Measurements from ENCODE around the gene TEX26.
"Not testable (repeated sequence)": the region's sequence is repeated elsewhere in the genome, so short reads cannot be mapped to it uniquely, and the experiment has no call there.

The TEX26 gene

DNA sequence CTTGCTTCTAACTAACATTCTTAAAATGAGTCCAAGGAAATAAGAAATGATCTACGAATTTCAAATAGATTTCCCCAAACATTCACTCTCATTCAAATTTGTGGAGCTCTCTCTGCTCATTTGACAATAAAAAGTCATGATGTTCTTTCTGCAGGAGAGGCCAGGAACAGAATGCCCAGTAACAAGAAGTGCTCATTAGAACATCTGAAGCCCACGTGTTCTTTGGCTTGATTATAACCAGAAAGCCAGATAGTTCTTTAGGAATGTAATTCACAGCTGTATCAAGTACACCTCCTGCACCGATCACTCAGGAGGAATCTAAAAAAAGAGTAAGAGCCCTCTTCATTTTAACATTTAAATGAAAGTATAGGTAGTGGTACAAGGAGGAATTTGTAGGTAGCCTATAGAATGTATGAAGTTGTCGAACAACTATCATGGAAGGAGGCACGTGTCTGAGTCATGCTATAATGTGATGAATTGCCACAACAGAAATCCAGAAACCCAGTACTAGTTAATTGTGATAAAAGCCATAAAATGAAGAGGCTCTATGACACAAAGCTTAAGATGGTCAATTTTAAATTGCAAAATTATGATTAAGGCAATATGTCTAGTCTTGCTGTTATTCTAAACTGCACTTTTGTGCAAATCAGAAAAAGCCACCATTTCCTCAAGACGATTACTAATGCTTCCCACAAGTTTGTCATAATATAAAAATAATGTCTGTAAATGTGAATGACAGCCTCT lies 13.6 kb upstream of the TEX26 start:
- DNase-seq, result no peak

DNA sequence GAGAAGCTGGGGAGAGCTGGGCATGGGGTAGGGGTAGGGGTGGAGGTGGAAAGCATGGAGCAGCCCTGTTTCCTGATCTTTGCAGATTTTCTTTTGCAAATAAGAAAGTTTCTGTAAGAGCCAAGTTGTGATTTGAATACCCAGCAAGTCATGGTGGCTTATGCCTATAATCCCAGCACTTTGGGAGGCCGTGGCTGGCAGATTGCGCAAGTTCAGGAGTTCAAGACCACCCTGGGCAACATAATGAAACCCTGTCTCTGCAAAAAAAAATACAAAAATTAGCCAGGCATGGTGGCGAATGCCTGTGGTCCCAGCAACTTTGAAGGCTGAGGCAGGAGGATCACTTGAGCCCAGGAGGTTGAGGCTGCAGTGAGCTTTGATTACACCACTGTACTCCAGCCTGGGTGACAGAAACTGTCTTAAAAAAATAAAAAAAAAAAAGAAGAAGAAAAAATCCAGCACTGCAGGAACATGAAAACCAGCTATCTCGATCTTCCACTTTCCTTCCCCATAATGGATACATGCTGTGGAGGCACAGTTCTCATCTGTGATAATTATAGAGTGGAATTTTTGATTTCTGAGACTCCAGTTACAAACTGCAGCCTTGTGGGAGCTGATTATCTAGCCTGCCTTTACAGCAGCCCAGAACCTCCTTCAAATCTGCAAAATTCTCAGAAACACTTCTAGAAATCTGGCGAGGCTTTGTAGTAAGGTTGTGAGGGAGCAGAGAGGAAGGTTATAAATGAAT lies 12.1 kb upstream of the TEX26 start:
- DNase-seq, result no peak

DNA sequence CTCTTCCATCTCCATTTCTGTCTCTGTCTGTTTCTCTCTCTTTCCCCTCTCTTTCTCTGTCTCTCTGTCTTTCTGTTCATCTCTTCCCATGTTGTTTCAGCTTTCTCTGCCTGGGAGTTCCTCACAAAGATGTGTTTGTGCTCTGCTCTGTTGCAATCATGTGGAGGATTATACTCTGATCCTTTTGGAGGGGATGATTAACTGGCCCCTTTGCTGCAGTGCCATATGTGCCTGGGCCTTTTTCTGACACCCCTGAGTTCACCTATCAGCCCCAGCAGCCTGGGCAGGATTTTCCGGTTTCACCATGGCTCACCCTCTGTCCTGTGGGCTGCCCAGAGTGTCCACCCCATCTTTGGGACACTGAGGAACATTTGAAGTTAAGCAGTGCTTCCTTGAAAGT lies 9.0 kb upstream of the TEX26 start:
- DNase-seq, result no peak

DNA sequence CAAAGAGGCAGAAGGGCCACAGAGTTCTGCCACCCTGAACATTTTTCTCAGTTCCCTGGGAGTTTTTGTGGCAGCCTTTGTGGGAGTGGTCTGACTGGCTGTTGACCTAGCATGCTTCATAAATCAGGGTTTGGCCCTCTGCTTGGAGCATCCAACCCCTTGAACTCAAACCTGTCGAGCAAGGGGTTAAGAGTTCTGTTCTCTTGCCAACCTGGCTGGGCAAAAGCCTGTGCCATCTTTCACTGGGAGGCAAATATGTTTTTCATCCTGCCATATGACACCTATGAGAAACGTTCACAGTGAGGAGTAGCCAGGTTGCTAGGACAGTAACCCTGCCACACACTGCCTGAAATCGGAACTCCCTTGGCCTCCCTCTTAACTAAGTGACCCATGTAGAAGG lies 7.7 kb upstream of the TEX26 start:
- DNase-seq, result no peak

DNA sequence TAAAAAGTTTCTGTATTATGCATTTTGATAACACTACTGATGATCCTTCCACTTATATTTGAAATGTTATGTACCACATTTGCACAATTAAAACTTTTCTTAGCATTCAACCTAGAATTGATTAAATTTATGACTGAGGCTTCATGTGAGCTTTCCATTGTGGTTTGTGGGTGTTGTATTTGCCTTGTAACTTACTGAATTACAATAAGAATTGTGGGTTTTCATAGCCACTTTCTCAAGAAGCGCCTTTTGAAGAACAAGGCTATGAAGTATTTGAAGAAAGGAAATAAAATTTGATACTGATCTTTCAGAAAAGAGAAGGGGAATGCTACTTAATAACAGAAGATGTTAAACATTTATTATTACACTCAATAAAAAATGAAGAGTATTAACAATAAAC lies 7.0 kb upstream of the TEX26 start:
- no peak for DNase-seq

DNA sequence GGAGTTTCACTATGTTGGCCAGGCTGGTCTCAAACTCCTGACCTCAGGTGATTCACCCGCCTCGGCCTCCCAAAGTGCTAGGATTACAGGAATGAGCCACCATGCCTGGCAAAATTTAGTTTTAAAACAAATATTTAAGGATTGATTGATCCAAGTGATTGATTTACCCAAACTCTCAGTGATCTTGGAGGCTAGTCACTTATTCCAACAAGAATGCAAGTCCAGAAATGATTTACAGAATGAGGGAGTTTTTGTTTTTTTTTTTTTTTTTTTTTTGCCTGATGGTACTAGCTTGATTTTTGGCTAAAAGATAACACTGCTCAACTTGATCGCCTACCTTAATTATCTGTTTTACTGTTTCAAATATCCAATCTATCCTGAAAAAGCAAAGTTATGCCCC lies 5.7 kb upstream of the TEX26 start:
- no peak for DNase-seq

DNA sequence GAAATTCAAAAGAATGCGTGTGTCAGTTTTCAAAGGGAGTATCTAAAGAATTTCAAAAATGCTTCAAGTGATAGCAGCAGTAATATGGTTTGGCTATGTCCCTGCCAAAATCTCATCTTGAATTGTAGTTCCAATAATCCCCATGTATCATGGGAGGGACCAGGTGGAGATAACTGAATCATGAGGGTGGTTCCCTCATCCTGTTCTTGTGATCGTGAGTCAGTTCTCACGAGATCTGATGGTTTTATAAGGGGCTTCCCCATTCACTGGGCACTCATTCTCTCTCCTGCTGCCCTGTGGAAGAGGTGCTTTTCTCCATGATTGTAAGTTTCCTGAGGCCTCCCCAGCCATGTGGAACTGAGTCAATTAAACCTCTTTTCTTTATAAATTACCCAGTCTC lies 5.3 kb upstream of the TEX26 start:
- not testable (repeated sequence) for DNase-seq

DNA sequence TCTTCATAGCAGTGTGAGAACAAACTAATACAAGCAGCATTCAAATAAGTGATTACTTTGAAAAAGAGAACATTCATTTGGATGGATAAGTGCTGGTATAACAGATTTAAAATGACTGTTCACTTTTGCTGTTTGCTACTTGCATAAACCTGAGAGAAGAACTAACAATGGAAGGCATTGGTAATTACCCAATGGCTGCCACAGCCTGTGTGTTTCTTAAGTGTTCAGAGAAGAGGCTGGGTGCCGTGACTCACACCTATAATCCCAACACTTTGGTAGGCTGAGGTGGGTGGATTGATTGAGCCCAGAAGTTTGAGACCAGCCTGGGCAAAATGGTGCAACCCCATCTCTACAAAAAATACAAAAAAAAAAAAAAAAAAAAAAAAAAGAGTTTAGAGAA lies 4.9 kb upstream of the TEX26 start:
- DNase-seq, result no peak

DNA sequence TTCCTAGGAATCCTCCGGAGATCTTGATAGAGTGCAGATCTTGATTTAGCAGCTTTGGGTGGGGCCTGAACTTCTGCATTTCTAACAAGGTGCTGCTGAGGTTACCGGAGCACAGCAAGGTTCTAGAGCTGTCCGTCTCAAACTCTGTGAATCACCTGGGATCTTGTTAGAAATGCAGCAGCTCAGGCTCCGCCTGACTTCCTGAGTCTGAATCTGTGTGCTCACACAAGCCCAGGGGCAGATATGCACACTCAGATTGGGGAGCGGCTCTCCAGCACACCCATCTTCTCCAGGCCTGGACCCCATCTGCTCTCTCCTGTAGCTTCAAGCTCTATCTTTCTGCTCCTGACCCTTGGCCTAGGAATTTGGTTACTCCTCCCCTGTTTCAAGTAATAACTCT lies 3.5 kb upstream of the TEX26 start:
- no peak for DNase-seq

DNA sequence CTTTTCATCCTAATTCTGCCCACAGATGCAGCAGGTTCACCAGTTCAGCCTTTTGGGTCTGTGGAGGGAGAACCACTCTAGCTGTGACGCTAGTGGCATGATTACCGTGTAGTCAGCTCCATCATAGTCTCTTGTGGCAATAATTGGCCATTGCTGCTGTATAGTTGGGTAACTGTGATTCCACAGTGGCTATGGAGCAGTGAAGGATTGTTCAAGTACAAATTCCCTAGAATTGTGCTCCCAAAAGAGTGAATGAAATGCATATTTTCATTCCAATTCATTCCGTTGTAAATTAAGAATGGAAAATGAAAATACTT lies 856 bp downstream of the TEX26 start:
- DNase-seq, result no peak

DNA sequence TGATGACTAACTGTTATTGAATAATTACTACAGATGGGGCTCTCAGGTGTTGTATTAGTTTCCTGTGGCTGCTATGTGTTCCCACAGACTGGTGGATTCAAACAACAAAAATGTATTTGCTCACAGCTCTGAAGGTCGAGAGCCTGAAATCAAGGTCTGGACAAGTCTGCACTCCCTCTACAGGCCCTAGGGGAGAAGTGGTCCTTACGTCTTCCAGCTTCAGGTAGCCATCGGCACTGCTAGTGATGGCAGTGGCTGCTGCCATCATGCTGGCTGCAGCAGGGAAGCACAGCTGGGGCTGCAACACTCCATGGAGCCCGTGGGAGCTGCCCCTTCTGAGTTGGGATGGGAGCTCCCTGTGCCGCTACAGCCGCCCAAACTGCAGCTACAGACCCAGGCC lies 1.9 kb downstream of the TEX26 start:
- DNase-seq, result no peak

DNA sequence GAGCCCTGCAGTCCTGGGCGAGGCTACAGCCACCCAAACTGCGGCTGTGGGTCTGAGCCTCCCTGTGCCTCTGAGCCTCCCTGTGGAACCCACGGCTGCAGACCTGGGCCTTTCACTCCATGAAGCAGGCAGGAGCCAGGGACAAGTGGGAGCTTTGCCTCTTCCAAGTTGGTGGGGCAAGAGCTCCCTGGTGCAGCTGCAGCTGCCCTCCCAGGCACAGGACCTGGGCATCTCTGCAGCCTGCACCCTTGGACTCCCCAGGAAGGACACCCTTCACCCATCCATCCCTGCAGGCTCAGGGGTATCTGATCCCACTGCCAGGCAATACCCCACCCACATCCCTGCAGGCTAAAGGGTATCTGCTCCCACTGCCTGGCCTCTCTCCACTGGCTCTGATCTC lies 2.3 kb downstream of the TEX26 start:
- no peak for DNase-seq

DNA sequence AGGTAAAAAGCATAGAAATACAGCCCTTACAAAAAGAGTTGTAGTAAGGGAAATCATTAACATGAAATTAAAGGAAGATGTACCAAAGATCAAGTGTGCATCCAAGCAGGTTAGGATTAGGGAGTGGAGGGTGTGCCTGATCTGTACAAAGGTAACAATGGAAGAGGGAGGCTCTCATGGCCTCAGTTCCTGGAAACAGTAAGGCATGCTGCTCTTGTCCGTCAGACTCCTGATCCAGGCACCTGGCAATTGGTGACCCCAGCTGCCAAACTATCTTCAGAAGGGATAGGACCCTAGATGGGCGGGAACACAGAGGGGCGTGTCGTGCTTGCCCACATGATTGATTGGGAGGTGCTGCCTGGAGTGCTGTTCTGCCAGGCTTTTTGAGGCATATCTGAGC lies 4.5 kb downstream of the TEX26 start:
- DNase-seq, result no peak

DNA sequence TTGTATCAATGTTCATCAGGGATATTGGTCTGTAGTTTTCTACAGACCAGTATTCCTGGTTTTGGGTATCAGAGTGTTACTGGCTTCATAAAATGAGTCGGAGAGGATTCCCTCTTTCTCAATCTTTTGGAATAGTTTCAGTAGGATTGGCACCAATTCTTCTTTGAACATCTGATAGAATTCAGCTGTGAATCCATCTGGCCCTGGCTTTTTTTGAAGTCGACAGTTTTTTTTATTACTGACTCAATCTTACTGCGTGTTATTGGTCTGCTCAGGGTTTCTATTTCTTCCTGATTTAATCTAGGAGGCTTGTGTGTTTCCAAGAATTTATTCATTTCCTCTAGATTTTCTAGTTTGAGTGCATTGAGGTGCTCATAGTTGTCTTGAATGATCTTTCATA lies 11.4 kb downstream of the TEX26 start:
- DNase-seq, result no peak

DNA sequence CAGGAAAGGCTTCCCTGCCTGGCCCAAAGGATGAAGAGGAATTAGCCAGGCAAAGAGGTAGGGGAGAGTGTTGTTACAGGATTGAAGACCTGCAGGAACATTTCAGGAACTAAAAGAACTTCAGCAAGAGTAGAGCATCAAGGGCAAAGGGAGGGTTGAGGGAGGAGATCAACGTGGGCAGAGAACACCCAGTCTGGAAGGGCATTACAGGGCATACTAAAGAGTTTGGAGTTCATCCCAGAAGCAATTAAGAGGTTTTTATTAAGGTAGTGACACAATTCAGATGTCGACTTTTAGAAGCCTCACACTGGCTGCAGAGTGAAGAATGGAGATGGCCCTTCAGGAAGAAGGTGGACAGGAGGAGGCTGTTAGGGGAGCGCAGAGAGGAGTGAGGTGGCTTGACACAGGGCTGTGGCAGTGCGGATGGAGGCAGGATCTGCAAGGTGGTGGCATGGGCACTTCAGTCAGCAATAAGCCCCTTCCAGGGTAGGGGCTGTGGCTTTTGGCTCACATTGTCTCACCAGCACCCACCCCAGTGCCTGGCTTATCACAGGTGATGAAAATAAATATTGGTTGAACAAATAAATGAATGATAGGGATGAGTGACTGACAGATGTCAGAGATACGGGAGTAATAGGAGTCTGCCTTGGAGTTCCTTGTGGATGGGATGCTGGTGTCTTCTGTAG lies 24.9 kb downstream of the TEX26 start:
- no peak for DNase-seq

DNA sequence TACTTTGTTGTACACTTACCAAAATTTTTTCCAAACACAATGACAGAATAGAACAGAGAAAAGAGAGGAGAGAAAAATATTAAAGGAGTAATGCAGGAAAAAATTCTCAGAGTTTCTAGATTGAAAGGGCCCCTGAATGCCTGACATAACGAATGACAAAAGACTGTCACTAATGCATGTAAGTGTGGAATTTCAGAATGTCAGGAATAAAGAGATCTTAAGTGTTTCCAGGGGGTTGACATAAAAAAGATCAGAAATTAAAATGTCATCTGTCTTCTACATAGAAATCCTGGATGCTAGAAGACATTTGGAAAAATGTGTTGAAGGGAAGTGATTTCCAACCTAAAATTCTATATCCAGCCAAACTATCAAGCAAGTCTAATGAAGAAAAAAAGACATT lies 27.2 kb downstream of the TEX26 start:
- DNase-seq, result no peak

DNA sequence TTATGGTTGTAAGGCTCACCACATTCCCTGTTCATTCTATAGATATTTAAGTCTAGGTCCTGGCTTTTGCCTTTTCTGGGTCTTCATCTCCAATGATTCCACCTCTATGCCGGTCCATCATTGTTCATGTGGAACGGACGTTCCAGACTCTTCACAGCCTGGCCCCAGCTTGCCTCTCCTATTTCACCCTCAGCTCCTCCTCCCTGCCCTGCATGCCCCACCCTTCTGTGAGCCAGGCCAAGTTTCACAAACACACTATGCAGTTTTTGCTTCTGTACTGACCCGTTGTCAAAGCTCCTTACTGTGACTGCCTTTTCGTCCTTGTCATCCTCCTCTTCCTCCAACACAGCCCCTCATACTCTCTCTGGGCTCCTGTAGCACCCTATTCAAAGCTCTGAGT lies 31.3 kb downstream of the TEX26 start:
- DNase-seq, result no peak

DNA sequence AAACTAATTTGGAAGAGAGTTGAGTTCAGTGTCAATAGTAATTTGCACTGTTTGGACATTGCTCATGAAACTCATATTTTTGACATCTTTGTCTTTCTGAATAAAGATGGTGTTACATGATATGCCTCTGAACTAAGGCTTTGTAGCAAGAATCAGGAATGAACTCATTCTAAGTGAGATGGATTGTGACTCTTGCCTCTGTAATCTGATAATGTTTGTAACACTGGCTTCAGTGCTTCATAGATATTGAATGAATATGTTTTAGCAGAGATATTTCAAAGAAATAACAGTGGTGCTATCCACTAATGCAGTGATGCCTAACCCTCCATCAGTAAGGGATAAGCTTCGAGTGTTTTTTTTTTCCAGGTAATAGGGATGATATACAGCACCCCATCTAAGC lies 32.9 kb downstream of the TEX26 start:
- DNase-seq, result no peak

DNA sequence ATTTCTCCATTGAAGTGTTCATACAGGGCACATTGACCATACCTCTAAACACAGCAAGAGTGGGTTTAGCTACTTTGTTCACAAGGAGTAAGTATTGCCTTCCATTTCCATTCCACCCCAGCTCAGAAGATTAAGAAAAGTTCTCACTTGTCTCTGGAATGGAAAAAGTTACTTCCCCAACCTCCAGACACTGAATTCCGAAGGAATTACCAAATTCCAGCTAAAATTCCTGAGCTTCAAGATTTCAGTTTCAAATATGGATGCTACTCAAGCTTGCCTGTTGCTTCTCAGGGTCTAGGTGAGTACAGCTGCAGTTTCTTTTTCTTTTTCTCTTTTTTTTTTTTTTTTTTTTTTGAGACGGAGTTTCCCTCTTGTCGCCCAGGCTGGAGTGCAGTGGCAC lies 33.6 kb downstream of the TEX26 start:
- DNase-seq, result no peak

DNA sequence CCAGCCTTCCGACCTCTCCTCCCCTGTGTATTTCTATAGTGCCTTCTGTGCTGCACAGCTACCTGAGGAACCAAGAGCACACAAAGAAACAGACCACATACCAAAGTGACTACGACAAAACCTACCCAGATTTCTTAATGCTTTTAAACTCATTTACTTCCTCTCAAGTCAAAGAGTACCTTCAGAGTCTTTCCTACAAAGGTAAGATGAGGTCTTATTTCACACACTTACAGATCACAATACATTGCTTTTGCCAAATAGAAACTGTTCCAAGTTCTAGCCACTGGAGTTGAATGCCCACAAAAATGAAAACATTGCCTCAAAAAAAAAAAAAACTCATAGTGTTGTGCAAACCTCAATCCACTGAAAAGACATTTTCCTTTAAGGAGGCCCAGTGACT lies 36.4 kb downstream of the TEX26 start:
- DNase-seq, result no peak

DNA sequence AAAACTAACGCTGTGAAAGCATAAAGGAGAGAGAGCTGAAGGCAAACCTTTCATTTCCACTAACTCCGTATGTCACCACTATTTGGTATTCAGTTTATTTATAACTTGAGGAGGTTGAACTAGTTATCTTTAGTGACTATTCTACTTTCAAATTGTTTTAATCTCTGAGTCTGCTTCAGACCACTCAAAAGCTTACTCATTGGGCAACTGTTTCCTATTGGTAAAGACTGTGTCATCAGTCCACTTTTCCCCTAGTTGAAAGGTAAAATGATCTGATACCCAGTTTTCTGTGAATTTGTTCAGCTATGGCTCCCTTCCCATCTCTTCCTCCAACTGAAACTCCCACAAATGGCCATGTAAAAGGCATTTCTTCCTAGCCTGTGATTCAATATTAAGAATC lies 39.1 kb downstream of the TEX26 start:
- DNase-seq, result no peak

DNA sequence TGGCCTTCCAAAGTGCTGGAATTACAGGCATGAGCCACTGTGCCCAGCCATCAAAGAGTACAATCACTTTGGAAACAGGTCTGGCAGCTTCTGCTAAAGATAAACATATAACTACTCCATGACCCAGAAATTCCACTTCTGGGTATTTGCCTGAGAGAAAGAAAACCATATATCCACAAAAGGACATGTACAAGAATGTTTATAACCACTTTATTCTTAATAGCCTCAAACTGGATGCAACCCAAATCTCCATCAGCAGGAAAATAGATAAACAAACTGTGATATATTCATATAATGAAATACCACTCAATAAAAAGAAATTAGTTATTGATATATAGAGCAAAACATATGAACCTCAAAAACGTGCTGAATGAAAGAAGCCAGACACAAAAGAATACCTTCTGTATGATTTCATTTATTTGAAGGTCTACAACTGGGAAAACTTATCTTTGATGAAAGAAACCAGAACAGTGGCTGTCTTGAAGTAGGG lies 40.5 kb downstream of the TEX26 start:
- no peak for DNase-seq

DNA sequence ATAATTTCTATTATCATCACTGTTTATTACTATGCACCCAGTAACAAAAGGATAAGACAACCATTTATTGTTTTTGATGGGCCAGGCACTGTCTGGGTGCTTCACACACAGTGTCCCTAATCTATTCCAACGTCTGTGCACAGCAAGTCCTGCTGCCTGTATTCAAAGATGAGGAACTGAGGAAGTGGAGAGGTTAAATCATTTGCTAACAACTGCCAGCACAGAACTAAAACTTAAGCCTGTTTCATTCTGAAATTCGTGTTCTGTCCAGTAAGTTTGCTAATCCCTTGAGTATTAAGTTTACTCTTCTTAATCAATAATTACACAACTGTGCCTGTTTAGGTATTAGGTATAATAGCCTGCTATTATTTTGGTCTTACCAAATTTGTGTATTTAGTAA lies 41.9 kb downstream of the TEX26 start:
- no peak for DNase-seq

Data from amygdala (tissue), 56 donors.